OCI-LY3 (cell line): Measurements from ENCODE around the gene PXK.

Source experiments
- EZH2phosphoT487 ChIP-seq: fragments of 200-600 bp; shearing (Covaris generic); IDR thresholded peaks from 2 replicates; pipeline ENCODE4 v1.6.1; 2018; ENCODE audit warnings: antibody characterized with exemption, mixed run types, low read depth
- TF ChIP-seq, protein P1 (sequence below): fragments of 200-600, 300-600 bp; sonication (generic); IDR thresholded peaks from 2 replicates; pipeline ENCODE4 v1.5.1; 2014; ENCODE audit warnings: antibody characterized with exemption, low read length, low read depth

DNA sequence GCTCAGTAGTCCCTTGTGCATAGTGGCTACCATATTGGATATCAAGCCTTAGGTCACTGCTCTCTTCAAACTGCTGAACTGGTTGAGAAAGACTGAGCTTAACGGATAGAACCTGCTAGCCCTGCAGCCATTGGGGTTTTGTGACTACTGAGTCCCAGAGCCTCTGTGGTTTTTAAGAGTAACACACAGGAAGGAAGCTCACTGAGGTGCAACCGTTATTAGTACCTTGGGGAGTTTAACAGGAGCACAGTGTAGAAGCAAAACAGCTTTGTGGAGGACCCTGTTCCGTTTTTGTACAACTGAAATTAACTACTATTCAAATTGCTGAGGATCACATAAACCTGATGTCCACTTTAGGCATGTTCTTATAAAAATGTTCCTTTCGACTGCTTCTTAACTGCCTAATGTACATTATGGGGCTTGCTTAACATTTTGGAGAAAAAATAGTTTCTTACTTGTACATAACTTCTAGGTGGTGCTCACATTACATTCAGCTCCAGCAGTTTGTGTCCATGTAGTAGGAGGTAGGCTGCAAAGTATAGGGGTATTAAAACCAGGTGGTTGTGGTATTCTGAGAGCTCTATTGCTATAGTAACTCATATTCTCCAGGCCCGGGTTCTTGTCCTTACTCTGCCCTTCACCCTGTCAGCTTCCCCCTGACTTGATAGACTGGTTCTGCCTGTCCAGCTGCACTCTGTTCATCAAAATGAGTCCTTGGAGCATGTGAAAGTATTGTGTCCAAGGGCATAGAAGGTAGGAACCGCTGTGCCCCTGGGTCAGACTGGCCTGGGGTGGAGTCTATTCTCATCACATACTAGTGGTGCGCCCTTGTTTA lies 17.3 kb downstream of the PXK start:
- TF ChIP-seq, protein P1, sequence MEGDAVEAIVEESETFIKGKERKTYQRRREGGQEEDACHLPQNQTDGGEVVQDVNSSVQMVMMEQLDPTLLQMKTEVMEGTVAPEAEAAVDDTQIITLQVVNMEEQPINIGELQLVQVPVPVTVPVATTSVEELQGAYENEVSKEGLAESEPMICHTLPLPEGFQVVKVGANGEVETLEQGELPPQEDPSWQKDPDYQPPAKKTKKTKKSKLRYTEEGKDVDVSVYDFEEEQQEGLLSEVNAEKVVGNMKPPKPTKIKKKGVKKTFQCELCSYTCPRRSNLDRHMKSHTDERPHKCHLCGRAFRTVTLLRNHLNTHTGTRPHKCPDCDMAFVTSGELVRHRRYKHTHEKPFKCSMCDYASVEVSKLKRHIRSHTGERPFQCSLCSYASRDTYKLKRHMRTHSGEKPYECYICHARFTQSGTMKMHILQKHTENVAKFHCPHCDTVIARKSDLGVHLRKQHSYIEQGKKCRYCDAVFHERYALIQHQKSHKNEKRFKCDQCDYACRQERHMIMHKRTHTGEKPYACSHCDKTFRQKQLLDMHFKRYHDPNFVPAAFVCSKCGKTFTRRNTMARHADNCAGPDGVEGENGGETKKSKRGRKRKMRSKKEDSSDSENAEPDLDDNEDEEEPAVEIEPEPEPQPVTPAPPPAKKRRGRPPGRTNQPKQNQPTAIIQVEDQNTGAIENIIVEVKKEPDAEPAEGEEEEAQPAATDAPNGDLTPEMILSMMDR = no peak
- TF ChIP-seq EZH2phosphoT487 = no peak
